ENCODE results near the gene KCNA1.

The KCNA1 gene

GRCh38 chr12:4943067-4943937 lies 33.6 kb downstream of the KCNA1 start:
- no peak overlapping the region for H3K27ac ChIP-seq
- no peak for TF ChIP-seq CTCF (conservative IDR thresholded peaks at IDR 0.05; ENCODE audit: low read depth)
- ChIA-PET CTCF (no interaction called here), POLR2A (ENCODE audit: low non-redundant PET) (no interaction called here)
- DNase-seq (ENCODE audit: low spot score) = no peak

- CTCF ChIA-PET = no interaction called here
- POLR2A ChIA-PET (ENCODE audit: low non-redundant PET) = no interaction called here
Observed at GRCh38 chr12:4943938-4944284, 34.2 kb downstream of the KCNA1 start.

GRCh38 chr12:4947253-4947652 lies 37.5 kb downstream of the KCNA1 start:
- no peak for TF ChIP-seq CTCF (conservative IDR thresholded peaks at IDR 0.05; ENCODE audit: low read depth)
- H3K27ac ChIP-seq = no peak overlapping the region
- ChIA-PET POLR2A (ENCODE audit: low non-redundant PET) (no interaction called here), CTCF (no interaction called here)
- no peak for DNase-seq (ENCODE audit: low spot score)

More at GRCh38 chr12:4943938-4944284, 34.2 kb downstream of the KCNA1 start:
- no peak for DNase-seq (ENCODE audit: low spot score)
- no peak overlapping the region for H3K27ac ChIP-seq
- no peak for TF ChIP-seq CTCF (conservative IDR thresholded peaks at IDR 0.05; ENCODE audit: low read depth)

- no peak for DNase-seq (ENCODE audit: low spot score)
- CTCF ChIA-PET = no interaction called here
- POLR2A ChIA-PET (ENCODE audit: low non-redundant PET) = no interaction called here
- TF ChIP-seq CTCF (conservative IDR thresholded peaks at IDR 0.05; ENCODE audit: low read depth) = no peak
- H3K27ac ChIP-seq = no peak overlapping the region
Observed at GRCh38 chr12:4951083-4951482, 41.4 kb downstream of the KCNA1 start.

- ChIA-PET POLR2A (ENCODE audit: low non-redundant PET) (no interaction called here), CTCF (interaction anchor here (0.6 kb wide), 1 partner anchor 12 kb away, joined by 3 read pairs; no protein-coding TSS in a partner anchor)
- no peak overlapping the region for H3K27ac ChIP-seq
- no peak for DNase-seq (ENCODE audit: low spot score)
- TF ChIP-seq CTCF (conservative IDR thresholded peaks at IDR 0.05; ENCODE audit: low read depth) = no peak
Observed at GRCh38 chr12:4951601-4952000, 41.9 kb downstream of the KCNA1 start.

- H3K27ac ChIP-seq = no peak overlapping the region
- POLR2A ChIA-PET (ENCODE audit: low non-redundant PET) = no interaction called here
- CTCF ChIA-PET = no interaction called here
- TF ChIP-seq CTCF (conservative IDR thresholded peaks at IDR 0.05; ENCODE audit: low read depth) = no peak
- DNase-seq (ENCODE audit: low spot score) = no peak
Observed at GRCh38 chr12:4954621-4955354, 45.1 kb downstream of the KCNA1 start.

All from RWPE1 (cell line).